Fibroblast of villous mesenchyme (primary cell): ENCODE results near the gene AGPS. TPM values are rescaled to one million over a fixed set of nuclear protein-coding genes. Genes with fewer than 3 reads are reported as not detected.
A peak's percentile ranks its signal among the peaks of the same experiment; 100 is the strongest.

ENCODE experiments used
- DNase-seq: peaks from one replicate; pipeline ENCODE4 v3.0.0-alpha.2; 2010; ENCODE audit warnings: low read depth
- H3K4me3 ChIP-seq: 2 replicates; pipeline ENCODE4 v1.5.1; 2011; ENCODE audit warnings: low read depth, mild to moderate bottlenecking, low read length
- total RNA-seq: library from RNA; depleted of rRNA; stranded (reverse); fragments of >200 nt; gene quantifications from 2 replicates; pipeline ENCODE4 v1.2.3, GENCODE V29; 2012
- TF ChIP-seq, protein P1 (sequence below): IDR thresholded peaks from 2 replicates; pipeline ENCODE4 v1.5.1; 2012; ENCODE audit warnings: low read depth, mild to moderate bottlenecking, low read length; ENCODE audit not compliant: insufficient read depth

The AGPS gene
- total RNA-seq, 1 donor, result 46.2 TPM

DNA sequence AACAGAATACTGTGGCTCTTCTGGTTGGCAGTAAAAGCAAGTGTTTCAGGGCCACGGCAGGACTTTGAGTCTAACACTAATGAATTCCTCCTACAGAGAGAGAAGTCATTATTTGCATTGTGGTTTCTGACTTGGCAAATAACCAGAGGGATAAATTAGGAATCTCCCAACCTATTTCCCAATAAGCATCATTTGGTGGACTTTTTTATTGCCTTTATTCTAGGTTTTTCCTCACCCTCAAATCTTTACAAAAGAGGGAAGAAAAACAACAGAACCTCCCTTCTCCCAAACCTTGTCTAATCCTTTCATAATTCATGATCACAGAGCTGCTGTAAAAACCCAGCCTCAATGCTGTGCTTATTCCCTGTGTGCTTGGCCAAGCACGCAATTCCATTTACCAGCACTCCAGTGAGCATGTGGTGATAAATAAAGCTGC is 179.7 kb downstream of the AGPS start:
- TF ChIP-seq, protein P1, sequence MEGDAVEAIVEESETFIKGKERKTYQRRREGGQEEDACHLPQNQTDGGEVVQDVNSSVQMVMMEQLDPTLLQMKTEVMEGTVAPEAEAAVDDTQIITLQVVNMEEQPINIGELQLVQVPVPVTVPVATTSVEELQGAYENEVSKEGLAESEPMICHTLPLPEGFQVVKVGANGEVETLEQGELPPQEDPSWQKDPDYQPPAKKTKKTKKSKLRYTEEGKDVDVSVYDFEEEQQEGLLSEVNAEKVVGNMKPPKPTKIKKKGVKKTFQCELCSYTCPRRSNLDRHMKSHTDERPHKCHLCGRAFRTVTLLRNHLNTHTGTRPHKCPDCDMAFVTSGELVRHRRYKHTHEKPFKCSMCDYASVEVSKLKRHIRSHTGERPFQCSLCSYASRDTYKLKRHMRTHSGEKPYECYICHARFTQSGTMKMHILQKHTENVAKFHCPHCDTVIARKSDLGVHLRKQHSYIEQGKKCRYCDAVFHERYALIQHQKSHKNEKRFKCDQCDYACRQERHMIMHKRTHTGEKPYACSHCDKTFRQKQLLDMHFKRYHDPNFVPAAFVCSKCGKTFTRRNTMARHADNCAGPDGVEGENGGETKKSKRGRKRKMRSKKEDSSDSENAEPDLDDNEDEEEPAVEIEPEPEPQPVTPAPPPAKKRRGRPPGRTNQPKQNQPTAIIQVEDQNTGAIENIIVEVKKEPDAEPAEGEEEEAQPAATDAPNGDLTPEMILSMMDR, result no peak
- H3K4me3 ChIP-seq, result no peak overlapping the region
- DNase-seq, result peak; percentile 45

DNA sequence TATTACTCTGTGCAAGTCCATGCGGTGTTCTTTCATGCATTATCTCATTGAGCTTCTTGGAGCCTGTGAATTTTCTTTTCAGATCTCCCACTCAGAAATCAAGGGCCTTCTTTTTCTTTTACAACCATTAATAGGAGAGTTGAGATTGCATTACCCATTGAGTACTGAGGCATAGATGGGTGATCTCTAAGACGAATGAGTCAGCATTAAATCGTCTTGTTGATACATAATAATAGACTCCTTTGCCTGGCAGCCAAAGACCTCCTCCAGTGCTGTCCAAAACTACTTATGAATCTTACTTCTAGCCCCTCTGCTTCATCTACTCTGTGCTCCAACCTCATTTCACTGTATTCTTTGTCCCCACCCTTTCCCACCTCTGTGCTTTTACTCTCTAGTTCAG is 180.5 kb downstream of the AGPS start:
- TF ChIP-seq, protein P1, result no peak
- DNase-seq, result no peak

DNA sequence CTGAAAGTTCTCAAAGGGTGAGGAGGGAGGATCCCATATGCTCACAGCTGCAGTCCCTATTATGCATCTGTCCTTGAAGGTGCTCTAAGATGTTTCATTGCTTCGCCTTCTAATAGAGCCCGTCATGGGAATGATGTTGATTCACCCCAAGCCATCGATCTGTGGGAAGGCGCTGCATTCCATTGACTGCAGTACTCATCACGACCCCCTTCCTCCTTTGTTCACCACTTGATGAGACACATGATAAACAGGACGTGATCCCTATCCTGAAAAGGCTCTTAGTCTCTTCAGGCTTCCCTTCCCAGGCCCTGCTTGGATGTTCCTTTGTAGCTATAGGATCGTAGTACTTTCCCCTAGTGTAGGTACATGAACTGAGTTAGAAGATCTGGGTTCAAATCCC is 181.8 kb downstream of the AGPS start:
- TF ChIP-seq, protein P1, result no peak
- no peak for DNase-seq
- H3K4me3 ChIP-seq, result no peak overlapping the region

More for the DNA sequence above, 180.5 kb downstream of the AGPS start:
- H3K4me3 ChIP-seq, result no peak overlapping the region

DNA sequence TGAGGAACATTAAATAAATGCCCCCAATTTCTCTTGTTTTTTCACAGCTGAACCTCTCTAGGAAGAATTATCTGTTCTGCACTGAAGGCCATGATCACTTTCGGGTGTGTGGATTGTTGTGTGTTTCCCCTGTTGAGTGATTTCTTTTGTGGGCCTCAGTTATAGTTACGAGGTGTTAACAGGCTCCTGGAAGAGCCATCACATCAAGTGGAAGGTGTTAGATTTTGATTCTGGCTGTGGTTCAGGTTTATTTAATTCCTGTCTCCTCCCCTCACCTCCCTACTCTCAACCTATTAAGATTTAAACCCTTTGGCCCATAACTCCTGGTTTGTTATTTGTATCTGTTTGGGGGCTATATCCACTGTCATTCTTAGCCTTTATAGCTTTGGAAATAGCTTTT is 182.8 kb downstream of the AGPS start:
- H3K4me3 ChIP-seq, result no peak overlapping the region
- TF ChIP-seq, protein P1, result no peak
- DNase-seq, result no peak

DNA sequence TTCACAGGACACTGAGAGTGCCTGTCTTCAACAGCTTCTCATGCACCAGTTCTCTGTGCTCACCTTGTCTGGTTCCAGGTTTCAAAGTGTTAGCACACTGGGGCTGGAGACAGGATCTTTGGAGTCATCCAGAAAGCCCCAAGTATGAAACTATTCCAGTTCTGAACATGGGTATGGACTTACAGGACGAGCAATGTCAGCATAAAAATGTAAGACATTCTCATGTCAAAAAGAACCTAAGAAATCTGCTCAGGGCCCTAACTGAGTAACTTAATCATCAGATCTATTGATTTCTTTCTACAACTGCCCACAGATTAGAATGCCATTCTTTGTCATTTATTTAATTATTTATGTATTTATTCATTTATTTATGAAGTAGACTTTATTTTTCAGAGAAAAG is 184.5 kb downstream of the AGPS start:
- TF ChIP-seq, protein P1, result no peak
- DNase-seq, result no peak
- H3K4me3 ChIP-seq, result no peak overlapping the region

DNA sequence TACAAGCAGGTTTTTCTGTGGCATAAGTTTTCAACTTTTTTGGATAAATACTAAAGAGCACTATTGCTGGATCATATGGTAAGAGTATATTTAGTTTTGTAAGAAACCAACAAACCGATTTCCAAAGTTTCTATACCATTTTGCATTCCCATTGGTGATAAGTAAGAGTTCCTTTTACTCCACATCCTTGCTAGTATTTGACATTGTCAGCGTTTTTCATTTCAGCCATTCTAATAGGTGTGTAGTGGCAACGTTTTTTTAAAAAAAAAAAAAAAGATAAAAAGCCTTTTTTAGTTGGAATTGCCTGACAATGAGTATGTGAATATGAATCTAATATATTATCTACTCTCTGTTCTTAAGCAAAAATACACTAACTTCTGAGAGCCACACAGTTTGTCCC is 185.9 kb downstream of the AGPS start:
- TF ChIP-seq, protein P1, result no peak
- no peak for DNase-seq
- no peak overlapping the region for H3K4me3 ChIP-seq

DNA sequence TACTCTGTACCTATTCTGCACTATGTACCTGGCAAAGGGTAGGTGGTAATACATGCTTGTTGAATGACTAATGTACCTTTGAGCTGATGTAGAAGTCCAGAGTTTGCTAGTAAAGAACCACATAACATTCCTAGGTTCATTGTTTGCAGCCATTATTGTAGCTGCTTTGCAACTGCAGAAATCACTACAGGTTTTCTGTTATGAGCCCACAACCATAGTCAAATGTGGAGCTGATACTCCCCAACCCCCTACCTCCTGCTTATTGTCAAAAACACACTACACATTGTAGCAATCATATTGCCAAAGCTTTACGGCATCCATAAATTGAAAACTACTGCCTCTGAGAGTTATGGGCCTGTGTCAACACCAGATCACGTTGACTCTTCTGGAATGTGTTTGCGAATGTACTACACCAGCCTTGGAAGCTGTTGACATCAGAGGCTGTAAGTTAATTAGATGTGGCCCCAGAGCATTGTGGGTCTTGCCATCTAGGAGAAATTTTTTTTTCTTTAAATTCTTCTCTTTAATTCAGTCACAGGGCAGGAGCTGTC is 187.0 kb downstream of the AGPS start:
- TF ChIP-seq, protein P1, result no peak

More for the DNA sequence above, 187.0 kb downstream of the AGPS start:
- DNase-seq, result peak; percentile 56
- no peak overlapping the region for H3K4me3 ChIP-seq
